Stimulated activated CD8-positive, alpha-beta memory T cell treated with anti-CD3 and anti-CD28 coated beads, Interleukin-15, amount 100 ng/mL, for 1 hour (primary cell): Measurements from ENCODE around the gene TPST2.
A peak's percentile ranks its signal among the peaks of the same experiment; 100 is the strongest.

Source experiments
- DNase-seq: peaks from one replicate; pipeline ENCODE4 v3.0.0-alpha.2; 2020; ENCODE audit warnings: low read depth

TPST2 gene

GRCh38 chr22:26489447-26490036 lies 100.4 kb downstream of the TPST2 start:
- no peak for DNase-seq

- no peak for DNase-seq
Measured at GRCh38 chr22:26487996-26488395, 101.9 kb downstream of the TPST2 start.

GRCh38 chr22:26486394-26486793 lies 103.5 kb downstream of the TPST2 start:
- no peak for DNase-seq

DNA sequence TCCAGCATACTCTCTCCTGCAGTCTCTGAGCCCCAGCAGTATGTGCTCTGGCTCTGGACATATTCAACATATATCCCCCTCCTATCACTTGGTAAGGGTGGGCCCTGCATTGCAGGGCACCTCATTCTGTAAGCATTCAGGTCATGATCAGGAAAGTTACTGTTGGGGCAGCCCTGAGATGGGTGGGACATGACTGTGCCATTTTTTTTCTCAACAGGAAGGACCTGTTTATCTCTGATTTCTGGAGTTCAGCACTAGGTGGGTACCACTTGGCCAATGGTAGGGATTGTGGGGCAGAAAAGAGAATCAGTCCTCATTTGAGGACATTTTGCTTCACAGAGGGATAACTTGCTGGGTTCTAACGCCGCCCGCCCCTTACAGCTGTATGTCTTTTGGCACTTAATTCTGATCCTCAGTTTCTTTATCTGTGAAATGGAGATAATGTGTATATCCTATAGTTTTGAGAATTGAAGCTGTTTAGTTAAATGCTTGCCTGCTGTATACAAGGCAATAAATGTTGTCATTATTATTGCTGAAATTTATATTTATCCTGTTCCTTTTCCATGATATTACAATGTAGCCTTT lies 104.0 kb downstream of the TPST2 start:
- no peak for DNase-seq

DNA sequence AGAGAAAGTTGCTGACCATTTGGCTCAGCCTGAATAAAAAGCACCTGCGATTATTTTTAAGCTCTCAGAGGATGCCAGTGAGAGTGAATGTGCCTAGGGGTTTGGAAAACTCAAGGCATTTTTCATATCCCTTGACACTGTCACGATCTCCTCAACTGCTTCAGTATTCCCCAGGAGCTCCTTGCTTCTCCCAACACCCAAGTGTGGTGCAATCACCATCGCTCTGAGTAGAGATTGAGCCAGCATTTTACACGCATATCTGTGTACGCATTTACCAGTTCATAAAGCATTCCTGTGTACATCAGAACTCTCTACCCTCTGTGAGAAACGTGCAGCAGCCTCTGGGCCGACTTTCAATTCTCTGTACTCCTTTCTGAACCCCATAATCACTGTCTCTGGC lies 104.9 kb downstream of the TPST2 start:
- DNase-seq: no peak

GRCh38 chr22:26484360-26484706 lies 105.6 kb downstream of the TPST2 start:
- DNase-seq: no peak

DNA sequence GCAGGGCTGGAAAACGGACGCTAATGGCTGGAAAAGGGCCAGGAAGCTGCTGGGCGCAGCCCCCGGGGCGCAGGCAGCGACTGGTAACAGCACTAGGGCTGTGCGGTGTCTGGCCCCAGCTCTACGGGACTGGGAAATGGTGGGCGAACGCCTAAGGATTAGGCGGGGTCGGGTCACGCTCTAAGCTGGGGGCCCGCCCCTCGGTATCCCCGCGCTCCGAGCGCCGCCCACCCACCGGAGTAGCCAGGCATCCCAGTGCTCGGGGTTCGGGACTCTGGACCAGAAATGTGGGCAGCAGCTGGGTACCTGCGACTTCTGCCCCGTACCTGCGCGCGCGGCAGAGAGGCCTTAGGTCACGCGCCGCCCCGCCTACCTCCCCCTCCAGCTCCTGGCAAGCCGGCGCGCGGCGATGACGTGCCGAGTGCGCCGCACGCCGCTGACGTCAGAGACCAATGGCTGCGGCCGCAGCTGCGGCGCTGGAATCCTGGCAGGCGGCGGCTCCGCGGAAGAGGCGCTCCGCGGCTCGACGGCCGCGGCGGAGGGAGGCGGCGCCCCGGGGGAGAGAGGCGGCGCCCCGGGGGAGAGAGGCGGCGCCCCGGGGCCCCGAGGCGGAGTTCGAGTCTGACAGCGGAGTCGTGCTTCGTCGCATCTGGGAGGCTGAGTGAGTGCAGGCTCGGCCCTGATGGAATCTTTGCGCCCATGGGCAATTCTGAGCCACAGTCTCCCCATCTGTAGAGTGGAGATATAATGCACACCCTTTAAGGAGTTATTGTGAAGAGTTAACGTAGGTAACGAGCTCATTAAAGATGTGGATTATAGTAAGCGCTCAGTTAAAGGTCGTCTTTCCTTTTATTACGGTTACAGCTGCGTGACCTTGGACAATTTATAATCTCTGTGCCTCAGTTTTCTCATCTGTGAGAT lies 106.2 kb downstream of the TPST2 start, which contains the start of the genes HPS4 and SRRD:
TSS of gene HPS4 (minus strand) at position 345 of the 921 bp plus-strand sequence. CDS start 2,021 bp downstream, outside the sequence.
TSS of gene SRRD (plus strand) at position 439 of the 921 bp plus-strand sequence. CDS start at position 453, 14 bp downstream.
- DNase-seq: peak; percentile 77

GRCh38 chr22:26483043-26483438 lies 106.9 kb downstream of the TPST2 start:
- no peak for DNase-seq

DNA sequence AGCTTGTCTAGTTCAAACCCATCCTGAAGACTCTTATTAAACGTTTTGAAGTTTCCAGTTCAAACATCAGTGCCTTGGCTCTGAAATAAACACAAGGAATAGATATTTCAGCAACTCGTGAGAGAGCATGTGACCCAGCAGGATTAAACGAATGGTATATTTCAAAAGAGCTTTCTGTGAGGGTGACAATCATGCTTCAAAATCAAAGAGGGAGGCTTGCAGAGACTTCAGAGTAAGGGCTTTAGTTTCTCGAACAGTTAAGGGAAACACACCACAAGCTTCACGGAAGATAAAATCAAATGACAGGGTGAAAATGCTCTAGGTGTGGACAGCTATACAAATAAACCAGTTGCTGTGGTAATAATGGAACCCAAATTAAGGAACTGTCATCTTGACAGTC lies 107.8 kb downstream of the TPST2 start:
- no peak for DNase-seq

GRCh38 chr22:26481694-26482093 lies 108.2 kb downstream of the TPST2 start:
- no peak for DNase-seq

DNA sequence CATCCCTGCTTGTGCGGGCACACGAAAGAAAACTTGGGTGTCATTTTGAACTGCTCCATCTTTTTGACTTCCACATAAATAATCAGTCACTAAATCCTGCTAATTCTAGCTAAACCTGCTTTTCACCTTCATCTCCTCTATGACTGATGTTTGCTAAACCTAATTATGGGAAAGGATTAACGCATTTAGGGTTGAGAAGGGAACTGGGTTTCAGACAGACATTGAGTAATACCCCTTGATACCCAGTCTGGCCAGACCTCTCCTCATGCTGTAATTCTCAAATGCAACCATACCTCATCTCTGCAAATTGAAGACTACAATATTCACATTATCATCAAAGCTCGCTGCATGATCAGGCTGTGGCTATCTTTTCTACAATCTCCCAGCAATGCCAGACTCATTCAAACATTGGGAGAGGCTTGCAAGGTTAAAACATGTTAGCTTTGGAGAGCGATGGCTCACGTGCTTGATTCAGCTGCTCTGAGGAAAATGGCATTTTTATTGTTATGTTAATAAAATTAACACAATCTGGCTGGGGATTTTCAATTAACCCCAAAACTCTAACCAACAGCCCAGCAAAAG lies 108.7 kb downstream of the TPST2 start:
- no peak for DNase-seq

GRCh38 chr22:26480611-26480932 lies 109.4 kb downstream of the TPST2 start:
- DNase-seq: no peak

GRCh38 chr22:26479792-26480610 lies 109.9 kb downstream of the TPST2 start:
- DNase-seq: no peak

- DNase-seq: no peak
Measured at GRCh38 chr22:26479043-26479791, 110.7 kb downstream of the TPST2 start.

GRCh38 chr22:26477341-26477731 lies 112.6 kb downstream of the TPST2 start:
- no peak for DNase-seq

DNA sequence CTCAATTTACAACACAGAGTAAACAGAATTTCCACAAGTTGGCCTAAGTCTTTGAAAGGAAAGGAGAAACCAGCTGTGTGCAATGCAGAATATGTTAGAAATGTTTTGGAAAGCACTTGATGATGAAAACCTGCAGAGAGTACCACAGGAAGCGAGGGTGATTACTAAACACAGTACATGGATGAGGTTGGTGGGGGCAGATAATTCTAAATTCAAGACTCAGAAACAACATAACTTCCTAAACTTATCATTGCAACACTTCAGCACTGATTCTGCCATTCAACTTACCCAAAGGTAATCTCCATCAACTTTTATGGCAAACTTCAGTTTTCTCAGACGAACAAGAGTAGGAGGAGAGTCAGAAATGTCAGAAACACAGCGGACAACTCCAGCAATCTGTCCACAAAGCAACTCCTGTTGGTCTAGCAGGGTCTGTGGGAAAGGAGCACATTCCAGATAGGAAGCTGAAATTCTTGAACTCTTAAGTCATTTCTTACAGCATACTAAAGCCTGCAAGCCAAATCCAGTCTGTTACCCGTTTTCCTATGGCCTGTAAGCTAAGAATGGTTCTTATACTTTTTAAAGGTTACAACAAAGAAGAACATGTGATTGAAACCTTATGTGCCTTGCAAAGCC lies 113.1 kb downstream of the TPST2 start:
- no peak for DNase-seq

DNA sequence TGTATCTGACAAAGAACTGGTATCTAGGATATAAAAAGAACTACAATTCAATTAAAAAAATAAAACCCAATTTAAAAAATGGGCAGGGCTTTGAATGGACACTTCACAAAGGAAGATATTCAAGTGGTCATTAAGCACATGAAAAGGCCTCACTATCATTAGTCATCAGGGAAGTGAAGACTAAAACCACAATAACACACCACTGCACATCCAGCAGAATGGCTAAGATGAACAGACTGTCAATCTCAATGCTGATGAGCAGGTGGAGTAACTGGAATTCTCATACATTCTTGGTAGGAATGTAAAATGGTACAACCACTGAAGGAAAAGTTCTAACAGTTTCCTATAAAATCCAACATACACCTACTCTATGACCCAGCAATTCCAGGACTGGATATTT lies 115.2 kb downstream of the TPST2 start:
- no peak for DNase-seq
